HG03175 (cell line): ENCODE data around the gene ARHGEF2.

Experiments
- ATAC-seq: cut with Tn5 transposase; IDR thresholded peaks from one replicate; pipeline ENCODE4 v1.9.1; 2021; ENCODE audit warnings: mild to moderate bottlenecking, moderate library complexity; ENCODE audit not compliant: unreplicated experiment

ARHGEF2 gene

DNA sequence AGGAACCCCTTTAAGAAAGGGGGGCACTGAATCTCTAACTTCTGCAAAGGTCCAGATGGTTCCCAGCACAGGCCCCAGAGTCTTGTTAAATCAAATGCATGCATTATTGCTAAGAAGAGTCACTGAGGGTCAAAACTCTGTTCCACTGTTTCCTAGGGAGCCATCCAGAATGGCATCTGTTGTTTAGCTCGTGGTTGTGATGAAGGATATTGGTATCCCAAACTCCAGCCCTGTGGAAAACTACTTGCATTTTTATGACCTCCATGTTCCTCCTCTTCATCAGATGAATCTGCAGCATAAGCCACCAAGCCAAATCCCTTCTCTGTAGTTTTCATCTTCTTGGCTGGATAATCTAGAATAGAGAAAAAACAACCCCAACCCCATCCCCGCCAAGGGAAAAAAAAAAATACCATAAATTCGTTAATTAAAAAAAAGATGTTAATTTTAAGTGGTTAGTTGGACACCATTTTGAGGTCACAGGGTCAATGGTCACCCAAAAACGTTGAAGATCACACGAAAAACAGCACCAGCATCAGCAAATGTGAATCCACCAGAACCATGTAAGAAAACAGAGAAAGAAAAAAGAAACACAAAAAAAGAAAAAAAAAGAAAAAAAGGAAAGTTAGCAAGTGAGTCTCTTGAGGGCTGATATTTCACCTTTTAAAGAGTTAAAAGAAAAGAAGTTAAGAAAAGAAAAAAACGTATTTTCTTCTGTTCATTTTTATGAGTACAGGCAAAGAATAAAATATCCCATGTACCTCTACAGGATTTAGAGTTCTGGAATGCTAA lies 64.2 kb downstream of the ARHGEF2 start:
- no peak for ATAC-seq

DNA sequence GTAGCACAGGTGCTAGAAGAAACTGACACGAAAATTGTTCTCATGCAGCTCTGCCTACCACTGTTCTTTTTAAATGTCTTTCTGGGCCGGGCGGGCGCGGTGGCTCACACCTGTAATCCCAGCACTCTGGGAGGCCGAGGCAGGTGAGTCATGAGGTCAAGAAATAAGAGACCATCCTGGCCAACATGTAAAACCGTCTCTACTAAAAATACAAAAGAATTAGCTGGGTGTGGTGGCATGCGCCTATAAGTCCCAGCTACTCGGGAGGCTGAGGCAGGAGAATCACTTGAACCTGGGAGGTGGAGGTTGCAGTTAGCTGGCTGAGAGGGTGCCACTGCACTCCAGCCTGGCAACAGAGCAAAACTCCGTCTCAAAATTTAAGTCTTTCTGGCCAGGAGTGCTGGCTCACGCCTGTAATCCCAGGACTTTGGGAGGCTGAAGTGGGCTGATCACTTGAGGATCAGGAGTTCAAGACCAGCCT lies 66.3 kb downstream of the ARHGEF2 start:
- no peak for ATAC-seq

DNA sequence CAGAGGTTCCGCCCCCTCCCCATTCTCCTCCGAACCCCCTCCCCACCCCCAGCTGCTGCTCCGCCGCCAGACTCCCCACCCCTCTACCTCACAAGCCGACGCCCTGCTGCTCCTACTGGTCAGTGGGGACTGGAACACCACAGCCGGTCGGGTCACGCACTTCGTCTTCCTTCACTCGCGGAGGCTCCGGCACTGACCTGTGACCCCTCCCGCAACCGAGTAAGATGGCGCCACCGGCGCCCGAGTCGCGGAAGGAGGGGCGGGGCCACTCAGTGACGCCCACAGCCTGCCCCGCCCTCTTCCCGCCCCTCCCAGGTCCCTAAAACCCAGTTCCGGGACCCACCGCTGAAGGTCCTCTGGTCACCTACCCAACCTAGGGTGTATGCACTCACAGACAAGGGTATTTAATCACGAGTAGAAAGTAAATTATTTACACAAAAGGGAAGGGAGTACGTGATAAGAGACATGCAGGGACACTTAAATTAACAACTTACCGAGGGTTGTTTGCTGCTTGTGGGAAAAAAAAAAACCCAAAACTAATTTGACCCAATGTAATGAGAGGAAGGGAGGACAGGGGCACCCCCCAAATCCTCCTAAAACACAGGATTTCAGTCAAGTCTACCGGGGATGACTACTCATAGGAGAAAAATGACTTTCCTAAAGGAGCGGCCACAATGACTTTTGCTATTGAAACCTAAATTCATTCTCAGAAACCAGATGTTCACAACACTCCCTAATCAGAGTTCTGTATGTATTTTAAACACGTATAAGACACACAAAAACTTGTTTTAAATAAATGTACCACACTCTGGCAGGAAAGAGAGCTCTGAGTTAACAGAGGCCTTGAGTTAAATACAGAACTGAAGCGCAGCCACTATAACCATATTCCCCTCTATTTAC lies 66.9 kb downstream of the ARHGEF2 start, which contains the start of gene RIT1:
TSS of gene RIT1 (minus strand) at position 194 of the 900 bp plus-strand sequence. CDS start 588 bp downstream, outside the sequence.
- peak; percentile 86 for ATAC-seq

- ATAC-seq: no peak
These were observed 67.7 kb downstream of the ARHGEF2 start for GRCh38 chr1:155910621-155911121.

GRCh38 chr1:155909894-155910293 lies 68.5 kb downstream of the ARHGEF2 start:
- ATAC-seq: no peak

GRCh38 chr1:155904261-155904660 lies 74.1 kb downstream of the ARHGEF2 start:
- no peak for ATAC-seq

DNA sequence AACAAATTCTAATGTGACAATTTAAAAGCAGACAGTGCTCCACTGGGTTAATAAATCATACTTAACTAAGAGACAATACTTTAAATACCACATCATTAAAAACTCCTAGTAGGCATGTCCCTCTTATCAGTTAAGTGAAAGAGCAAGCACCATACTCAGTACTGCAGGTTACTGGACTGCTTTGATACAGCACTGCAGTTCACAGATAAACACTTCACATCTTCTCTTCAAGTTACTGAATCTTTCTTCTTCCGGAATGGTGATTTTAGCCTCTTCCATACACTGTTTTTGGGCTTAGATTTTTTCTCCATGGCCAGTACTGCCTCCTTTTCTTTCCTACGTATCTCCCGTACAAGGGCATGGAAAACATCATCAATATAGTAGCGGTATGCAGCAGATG lies 78.2 kb downstream of the ARHGEF2 start:
- no peak for ATAC-seq

GRCh38 chr1:155899683-155900082 lies 78.7 kb downstream of the ARHGEF2 start:
- no peak for ATAC-seq

GRCh38 chr1:155898888-155899287 lies 79.5 kb downstream of the ARHGEF2 start:
- ATAC-seq: no peak

DNA sequence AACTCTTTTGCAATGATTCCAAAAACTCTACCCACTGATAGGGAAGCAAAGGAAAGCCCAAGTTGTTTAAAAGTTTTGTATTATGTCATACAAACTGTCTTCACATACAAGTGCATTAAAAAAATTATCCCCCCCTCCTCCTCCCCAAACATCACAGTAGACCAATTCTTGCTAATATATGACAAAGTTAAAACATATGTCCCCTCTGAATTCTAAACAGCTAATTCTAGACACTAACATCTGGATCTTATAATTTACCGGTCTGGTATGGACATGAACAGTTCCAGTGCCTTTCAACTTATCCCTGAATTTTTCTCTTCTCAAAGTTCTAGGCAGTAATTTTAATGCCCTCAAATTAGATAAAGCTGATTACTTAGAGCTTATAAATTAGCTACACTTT lies 80.6 kb downstream of the ARHGEF2 start:
- no peak for ATAC-seq
